Smooth muscle cell of the brain vasculature (primary cell): Measurements from ENCODE around the gene GPHA2.

Source experiments
- DNase-seq: peaks from one replicate; pipeline ENCODE4 v3.0.0-alpha.2; 2012; ENCODE audit warnings: low read depth, low spot score

Gene GPHA2

GRCh38 chr11:64930340-64930739 lies 5.4 kb downstream of the GPHA2 start:
- DNase-seq, result no peak

GRCh38 chr11:64929625-64930024 lies 6.1 kb downstream of the GPHA2 start:
- no peak for DNase-seq

- no peak for DNase-seq
These were observed 6.7 kb downstream of the GPHA2 start for GRCh38 chr11:64928957-64929356.

GRCh38 chr11:64926689-64927088 lies 9.0 kb downstream of the GPHA2 start:
- DNase-seq, result no peak

- DNase-seq, result no peak
These were observed 9.9 kb downstream of the GPHA2 start for GRCh38 chr11:64925536-64926436.

GRCh38 chr11:64924910-64925284 lies 10.8 kb downstream of the GPHA2 start:
- DNase-seq, result no peak

GRCh38 chr11:64923944-64924909 lies 11.5 kb downstream of the GPHA2 start, which contains the start of gene PPP2R5B:
PPP2R5B (plus strand) TSS chr11:64924689; CDS start chr11:64925735, 1,046 bp downstream.
- DNase-seq, result peak; percentile 70

GRCh38 chr11:64923151-64923661 lies 12.5 kb downstream of the GPHA2 start:
- DNase-seq, result no peak

GRCh38 chr11:64921384-64921783 lies 14.3 kb downstream of the GPHA2 start:
- no peak for DNase-seq

GRCh38 chr11:64920124-64920523 lies 15.6 kb downstream of the GPHA2 start:
- no peak for DNase-seq

- DNase-seq, result no peak
These were observed 16.1 kb downstream of the GPHA2 start for GRCh38 chr11:64919627-64920026.

- DNase-seq, result peak; percentile 37
These were observed 17.7 kb downstream of the GPHA2 start for GRCh38 chr11:64918017-64918416.

GRCh38 chr11:64917663-64917995 lies 18.1 kb downstream of the GPHA2 start:
- DNase-seq, result no peak

GRCh38 chr11:64916775-64917662 lies 18.7 kb downstream of the GPHA2 start, which contains the start of gene ATG2A:
ATG2A (minus strand) TSS chr11:64917209; CDS start chr11:64917135, 74 bp downstream.
- DNase-seq, result peak; percentile 100

- no peak for DNase-seq
These were observed 19.5 kb downstream of the GPHA2 start for GRCh38 chr11:64916040-64916774.

- no peak for DNase-seq
These were observed 20.3 kb downstream of the GPHA2 start for GRCh38 chr11:64915376-64915887.

- no peak for DNase-seq
These were observed 21.6 kb downstream of the GPHA2 start for GRCh38 chr11:64914123-64914522.

- DNase-seq, result no peak
These were observed 22.4 kb downstream of the GPHA2 start for GRCh38 chr11:64913171-64913727.

- no peak for DNase-seq
These were observed 24.0 kb downstream of the GPHA2 start for GRCh38 chr11:64911689-64912088.

GRCh38 chr11:64911142-64911541 lies 24.6 kb downstream of the GPHA2 start:
- DNase-seq, result no peak
